ENCODE results near the gene FYN.

The FYN gene

DNA sequence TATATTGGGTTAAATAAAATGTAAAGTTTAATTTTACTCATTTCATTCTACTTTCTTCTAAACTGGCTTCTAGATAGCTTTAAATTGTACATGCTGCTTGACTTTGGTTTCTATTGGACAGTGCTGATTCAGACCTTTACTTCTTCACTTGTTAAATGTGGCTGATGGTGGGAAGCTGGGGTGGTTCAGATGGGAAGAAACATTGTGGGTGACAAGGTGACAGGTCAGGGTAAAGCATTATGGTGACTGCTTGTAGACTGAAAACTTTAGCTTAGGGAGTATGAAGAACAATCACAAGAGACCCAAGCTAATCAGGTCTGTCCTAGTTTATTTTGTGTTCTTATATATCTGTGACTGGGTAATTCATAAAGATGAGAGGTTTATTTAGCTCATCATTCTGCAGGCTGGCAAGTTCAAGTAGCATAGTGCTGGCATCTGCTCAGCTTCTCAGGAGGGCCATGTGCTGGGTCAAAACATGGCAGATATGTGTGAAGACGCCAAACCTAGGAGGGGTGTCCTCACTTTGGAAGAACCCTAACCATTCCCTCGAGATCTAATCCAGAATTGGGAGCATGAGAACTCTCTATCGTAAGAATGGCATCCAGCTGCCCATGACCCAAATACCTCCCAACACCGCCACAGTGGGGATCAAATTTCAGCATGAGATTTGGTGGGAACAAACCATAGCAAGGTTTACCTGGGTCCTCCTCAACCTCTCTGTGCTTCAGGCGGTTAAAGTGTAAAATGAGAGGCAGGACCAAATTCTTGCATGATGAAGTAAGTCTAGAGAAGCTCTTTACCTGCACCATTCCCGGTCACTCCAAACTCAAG, 102.8 kb downstream of the FYN start:
- no peak overlapping the region for H3K4me3 ChIP-seq (replicated peaks; ENCODE audit: low read depth, low read length)
- TF ChIP-seq, protein P1, sequence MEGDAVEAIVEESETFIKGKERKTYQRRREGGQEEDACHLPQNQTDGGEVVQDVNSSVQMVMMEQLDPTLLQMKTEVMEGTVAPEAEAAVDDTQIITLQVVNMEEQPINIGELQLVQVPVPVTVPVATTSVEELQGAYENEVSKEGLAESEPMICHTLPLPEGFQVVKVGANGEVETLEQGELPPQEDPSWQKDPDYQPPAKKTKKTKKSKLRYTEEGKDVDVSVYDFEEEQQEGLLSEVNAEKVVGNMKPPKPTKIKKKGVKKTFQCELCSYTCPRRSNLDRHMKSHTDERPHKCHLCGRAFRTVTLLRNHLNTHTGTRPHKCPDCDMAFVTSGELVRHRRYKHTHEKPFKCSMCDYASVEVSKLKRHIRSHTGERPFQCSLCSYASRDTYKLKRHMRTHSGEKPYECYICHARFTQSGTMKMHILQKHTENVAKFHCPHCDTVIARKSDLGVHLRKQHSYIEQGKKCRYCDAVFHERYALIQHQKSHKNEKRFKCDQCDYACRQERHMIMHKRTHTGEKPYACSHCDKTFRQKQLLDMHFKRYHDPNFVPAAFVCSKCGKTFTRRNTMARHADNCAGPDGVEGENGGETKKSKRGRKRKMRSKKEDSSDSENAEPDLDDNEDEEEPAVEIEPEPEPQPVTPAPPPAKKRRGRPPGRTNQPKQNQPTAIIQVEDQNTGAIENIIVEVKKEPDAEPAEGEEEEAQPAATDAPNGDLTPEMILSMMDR (IDR thresholded peaks at IDR 0.05; ENCODE audit: low read depth, low read length, missing control alignments): no peak
- DNase-seq (ENCODE audit: extremely low read depth, low read depth): no peak

DNA sequence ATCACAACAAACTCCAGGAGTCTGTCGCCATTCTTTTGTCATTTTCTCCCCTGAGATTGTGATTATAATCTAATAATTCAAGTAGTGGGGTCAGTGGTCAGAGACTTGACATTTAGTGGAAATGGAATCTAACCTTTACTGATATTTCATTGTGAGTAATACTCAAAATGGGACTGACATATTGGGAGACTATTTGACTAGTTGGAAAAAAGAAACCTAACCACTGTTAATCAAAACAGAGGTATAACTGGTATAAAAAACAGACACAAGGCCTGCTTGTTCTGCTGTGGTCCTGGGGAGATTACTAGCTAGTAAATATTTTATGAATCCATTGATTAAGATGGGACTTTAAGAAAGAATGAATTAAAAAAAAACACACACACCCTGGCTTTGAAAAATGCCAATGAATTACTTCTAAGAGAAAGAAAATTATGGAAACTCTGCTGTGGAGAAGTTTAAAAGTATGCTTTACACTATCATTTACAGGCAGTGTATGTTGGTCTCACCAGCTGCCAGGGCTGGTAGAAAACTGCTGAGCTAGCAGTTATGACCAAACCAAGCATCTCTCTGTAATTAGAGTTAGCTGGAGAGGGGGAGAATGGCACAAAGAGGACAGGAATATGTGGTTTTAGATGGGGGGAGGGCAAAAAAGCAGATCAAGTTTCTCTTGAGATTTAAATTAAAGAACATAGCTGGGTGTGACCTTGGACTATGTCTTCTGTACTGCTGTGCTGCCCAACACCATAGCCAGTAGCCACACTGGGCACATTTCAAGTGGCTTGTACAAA, 103.7 kb downstream of the FYN start:
- TF ChIP-seq, protein P1 (IDR thresholded peaks at IDR 0.05; ENCODE audit: low read depth, low read length, missing control alignments): no peak
- DNase-seq (ENCODE audit: extremely low read depth, low read depth): no peak

DNA sequence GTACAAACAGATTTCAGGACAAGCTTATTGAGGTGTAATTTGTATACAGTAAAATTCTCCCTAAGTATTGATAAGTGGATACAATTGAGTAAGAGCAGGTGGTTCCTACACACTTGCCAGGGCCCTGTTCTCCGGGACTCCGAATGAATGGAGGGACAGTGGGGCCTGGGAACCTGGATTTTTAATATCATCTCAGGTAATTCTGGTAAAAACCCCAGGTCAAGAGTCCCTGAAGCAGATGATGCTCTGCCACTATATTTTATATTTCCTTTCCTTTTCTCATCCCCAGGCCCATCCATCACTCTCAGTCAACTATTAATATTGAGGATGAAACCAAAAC, 104.9 kb downstream of the FYN start:
- no peak for DNase-seq (ENCODE audit: extremely low read depth, low read depth)
- TF ChIP-seq, protein P1 (IDR thresholded peaks at IDR 0.05; ENCODE audit: low read depth, low read length, missing control alignments): no peak
- no peak overlapping the region for H3K4me3 ChIP-seq (replicated peaks; ENCODE audit: low read depth, low read length)

More for the DNA sequence above, 103.7 kb downstream of the FYN start:
- no peak overlapping the region for H3K4me3 ChIP-seq (replicated peaks; ENCODE audit: low read depth, low read length)

DNA sequence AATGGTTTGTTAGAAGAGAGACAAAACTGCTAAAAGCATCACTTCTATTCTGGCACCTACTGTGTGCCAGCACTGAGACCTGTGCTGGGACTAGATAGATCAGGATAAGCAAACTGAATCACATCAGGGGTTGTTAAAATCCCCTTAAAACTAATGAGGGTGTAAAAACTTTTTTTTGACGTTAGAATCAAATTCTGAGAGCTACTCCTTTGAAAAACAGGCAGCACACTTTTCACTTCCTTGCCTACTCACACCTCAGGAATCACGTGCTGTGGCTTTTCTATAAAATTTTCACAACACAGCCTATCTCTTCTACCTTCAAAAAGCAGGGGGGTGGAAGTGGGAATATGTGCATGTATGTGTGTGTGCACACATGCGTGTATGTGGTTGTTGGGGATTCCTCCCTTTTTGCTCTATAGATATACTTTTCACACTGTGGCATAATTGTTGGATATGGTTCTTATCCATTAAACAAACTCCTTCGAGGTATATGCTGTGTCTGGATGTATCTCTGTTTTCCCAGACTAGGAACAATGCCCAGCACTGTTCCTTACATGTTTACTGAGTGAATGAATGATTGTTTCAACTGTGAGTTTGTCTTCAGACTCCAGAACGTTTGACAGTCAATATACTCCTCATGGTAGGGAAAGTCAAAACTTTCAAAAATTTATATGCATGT, 105.4 kb downstream of the FYN start:
- no peak for DNase-seq (ENCODE audit: extremely low read depth, low read depth)
- H3K4me3 ChIP-seq (replicated peaks; ENCODE audit: low read depth, low read length): no peak overlapping the region
- TF ChIP-seq, protein P1 (IDR thresholded peaks at IDR 0.05; ENCODE audit: low read depth, low read length, missing control alignments): no peak

DNA sequence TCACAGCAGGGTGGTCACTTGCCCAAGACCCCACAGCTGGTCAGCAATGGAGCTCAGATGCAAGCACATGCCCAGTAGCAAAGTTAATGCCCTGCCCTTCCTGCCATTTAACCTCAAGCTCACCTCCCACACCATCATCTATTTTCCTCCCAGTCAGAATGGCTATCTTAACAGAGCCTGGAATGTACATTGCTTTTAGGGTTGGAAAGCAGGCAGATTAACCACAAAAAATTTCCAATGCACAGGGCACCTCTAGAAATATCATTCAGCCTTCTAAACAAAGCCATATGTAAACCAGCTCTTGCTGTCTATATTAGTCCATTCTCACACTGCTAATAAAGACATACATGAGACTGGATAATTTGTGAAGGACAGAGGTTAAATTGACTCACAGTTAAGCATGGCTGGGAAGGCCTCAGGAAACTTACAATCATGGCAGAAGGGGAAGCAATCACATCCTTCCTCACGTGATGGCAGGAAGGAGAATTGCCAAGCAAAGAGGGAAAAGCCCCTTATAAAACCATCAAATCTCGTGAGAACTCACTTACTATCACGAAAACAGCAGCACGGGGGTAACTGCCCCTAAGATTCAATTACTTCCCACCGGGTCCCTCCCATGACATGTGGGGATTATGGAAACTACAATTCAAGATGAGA, 106.9 kb downstream of the FYN start:
- TF ChIP-seq, protein P1 (IDR thresholded peaks at IDR 0.05; ENCODE audit: low read depth, low read length, missing control alignments): no peak
- DNase-seq (ENCODE audit: extremely low read depth, low read depth): no peak
- H3K4me3 ChIP-seq (replicated peaks; ENCODE audit: low read depth, low read length): no peak overlapping the region

DNA sequence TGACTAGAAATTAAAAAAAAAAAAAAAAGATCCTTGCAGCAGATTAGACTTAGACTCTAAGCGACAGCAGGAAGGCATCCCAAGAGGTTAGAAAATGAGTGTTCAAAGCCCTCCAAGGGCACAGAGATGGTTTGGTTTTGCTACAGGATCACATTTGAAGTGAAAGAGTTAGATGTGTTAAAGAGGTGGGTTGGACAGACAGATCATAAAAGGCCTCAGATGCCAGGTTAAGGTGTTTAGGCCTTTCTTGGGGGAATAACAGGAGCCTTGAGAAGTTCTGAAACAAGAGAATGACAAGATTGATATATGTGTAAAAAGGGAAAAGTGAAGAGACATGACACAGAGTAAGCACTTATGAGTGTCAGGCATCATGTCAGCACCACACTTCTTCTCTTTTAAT, 107.5 kb downstream of the FYN start:
- no peak overlapping the region for H3K4me3 ChIP-seq (replicated peaks; ENCODE audit: low read depth, low read length)
- DNase-seq (ENCODE audit: extremely low read depth, low read depth): no peak
- TF ChIP-seq, protein P1 (IDR thresholded peaks at IDR 0.05; ENCODE audit: low read depth, low read length, missing control alignments): no peak
